Adrenal gland (tissue), 12 donors: ENCODE measurements around the gene MINDY2. TPM values are rescaled to one million over a fixed set of nuclear protein-coding genes. Genes with fewer than 3 reads are reported as not detected.

ENCODE experiments used
- DNase-seq, 7 donors: peaks; one replicate each; pipeline ENCODE4 v3.0.0-alpha.2; 2019 to 2020
- H3K27ac ChIP-seq, 5 donors: fragments of 200-600 bp; sonication (generic) in 4 of 5; 1 replicate in 3 of 5; 2 replicates in 2 of 5; pipeline versions ENCODE4 v1.5.1 to v1.8.0; 2016 to 2020; ENCODE audit warnings: mild to moderate bottlenecking in 1 of 5
- H3K27me3 ChIP-seq: fragments of 200-600 bp; 2 replicates; pipeline ENCODE4 v1.8.0; 2021
- H3K36me3 ChIP-seq, 2 donors: fragments of 200-600 bp; replicated peaks in 1 of 2; 1 replicate in 1 of 2; 2 replicates in 1 of 2; pipeline versions ENCODE4 v1.5.1 to v1.8.0; 2018 to 2022
- H3K4me1 ChIP-seq, 2 donors: fragments of 200-600 bp; replicated peaks in 1 of 2; 1 replicate in 1 of 2; 2 replicates in 1 of 2; pipeline versions ENCODE4 v1.5.1 to v1.8.0; 2018 to 2021
- H3K4me3 ChIP-seq, 4 donors: fragments of 200-600 bp; sonication (generic) in 3 of 4; one replicate each; pipeline ENCODE4 v1.5.1; 2016 to 2018
- H3K9me3 ChIP-seq, 3 donors: fragments of 200-600 bp; sonication (generic) in 1 of 3; replicated peaks in 1 of 3; 1 replicate in 2 of 3; 2 replicates in 1 of 3; pipeline versions ENCODE4 v1.5.1 to v1.8.0; 2016 to 2021
- POLR2A ChIP-seq, 2 donors: fragments of 450-650 bp; IDR thresholded peaks; one replicate each; pipeline ENCODE4 v1.6.1; 2017; ENCODE audit warnings: antibody characterized with exemption in 2 of 2, mild to moderate bottlenecking in 2 of 2, moderate library complexity in 1 of 2
- WGBS, 4 donors: extraction: QIAGEN DNeasy Blood & Tissue Kit in 2 of 4; methylation state at CpG; one replicate each; pipeline versions ENCODE4 v1.1.5 to v1.1.7; 2013 to 2017; 5-methylcytosine and 5-hydroxymethylcytosine counted together
- intact Hi-C, 2 donors: fragments of 100-400 bp; cut with DNase I; formaldehyde crosslinking; loops; one replicate each; pipeline versions ENCODE4 v1.14.1 to v1.15.0; 2022 to 2023
- polyA plus RNA-seq, 3 donors: library from polyadenylated mRNA; stranded (reverse); fragments of 200-250 nt in 2 of 3; fragments of 350-450 nt in 1 of 3; fragmentation: Illumina TruSeq in 1 of 3; extraction: RNeasy Lipid Tissue Mini Kit (QIAGEN cat#74804) in 1 of 3; gene quantifications; one replicate each; pipeline ENCODE4 v1.2.3, GENCODE V29; 2013 to 2014
- total RNA-seq, 9 donors: library from RNA; depleted of rRNA in 4 of 9; stranded (reverse); fragments of >200 nt in 4 of 9; fragments of 120-200 nt in 1 of 9; fragmentation: NEBNext Ultra II Directional in 1 of 9; extraction: Animal tissue kit (Norgen Biotek cat#: 25700) in 1 of 9; gene quantifications; one replicate each; pipeline versions ENCODE4 v1.1.0 to v1.2.4, GENCODE V29; 2013 to 2023
- TF ChIP-seq, protein P1 (sequence below), 6 experiments: fragments of 450-650 bp in 4 of 6; fragments of 200-600 bp in 2 of 6; sonication (generic) in 1 of 6; IDR thresholded peaks; 1 replicate in 5 of 6; 2 replicates in 1 of 6; pipeline versions ENCODE4 v1.5.1 to v1.8.0; 2016 to 2021; ENCODE audit warnings: antibody characterized with exemption in 6 of 6, mild to moderate bottlenecking in 2 of 6, moderate library complexity in 1 of 6
- donor health status: healthy with polysubstance abuse.
- donor health status: Bipolar disorder and iron deficiency.
- donor health status: DM: yes; HTN: yes; CAD: no.
- donor health status: DM: no; HTN: no; CAD: no.
- donor health status: DM: no; HTN: no; CAD: no.
- donor health status: DM: yes; HTN: yes; CAD: no.

Gene MINDY2
- total and polyA plus RNA-seq, 12 donors = 2.7 to 25.1 (median 12.2) TPM

DNA sequence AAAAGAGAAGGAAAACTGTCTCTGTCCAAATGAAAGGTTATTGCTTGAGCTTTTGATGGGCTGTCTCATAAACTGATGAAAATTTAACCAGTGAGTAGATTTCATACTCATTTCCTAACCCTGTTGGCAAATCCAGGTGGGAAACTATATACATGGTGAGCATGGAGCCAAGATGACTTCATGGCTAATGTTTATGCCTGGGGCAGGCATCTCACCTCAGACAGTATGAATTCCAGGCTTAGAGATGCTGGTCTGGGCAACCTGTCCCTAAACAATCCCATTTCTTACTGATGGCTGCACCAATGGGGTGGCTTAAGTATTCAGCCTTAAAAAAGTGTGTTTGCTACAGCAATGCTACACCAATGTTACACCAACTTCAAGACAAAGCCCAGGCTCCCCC is 104.2 kb downstream of the MINDY2 start:
- Histone ChIP-seq H3K4me3 (no peak overlapping the region), H3K36me3 (peaks cover 0 to 33% of the 10 kb centered on the region in 2 donors), H3K27ac (no peak overlapping the region), H3K27me3 (no peaks in the 10 kb centered on the region), H3K9me3 (no peaks in the 10 kb centered on the region), H3K4me1 (no peaks in the 10 kb centered on the region)
- intact Hi-C loops = no loop called here
- no peak for DNase-seq
- TF ChIP-seq, protein P1, sequence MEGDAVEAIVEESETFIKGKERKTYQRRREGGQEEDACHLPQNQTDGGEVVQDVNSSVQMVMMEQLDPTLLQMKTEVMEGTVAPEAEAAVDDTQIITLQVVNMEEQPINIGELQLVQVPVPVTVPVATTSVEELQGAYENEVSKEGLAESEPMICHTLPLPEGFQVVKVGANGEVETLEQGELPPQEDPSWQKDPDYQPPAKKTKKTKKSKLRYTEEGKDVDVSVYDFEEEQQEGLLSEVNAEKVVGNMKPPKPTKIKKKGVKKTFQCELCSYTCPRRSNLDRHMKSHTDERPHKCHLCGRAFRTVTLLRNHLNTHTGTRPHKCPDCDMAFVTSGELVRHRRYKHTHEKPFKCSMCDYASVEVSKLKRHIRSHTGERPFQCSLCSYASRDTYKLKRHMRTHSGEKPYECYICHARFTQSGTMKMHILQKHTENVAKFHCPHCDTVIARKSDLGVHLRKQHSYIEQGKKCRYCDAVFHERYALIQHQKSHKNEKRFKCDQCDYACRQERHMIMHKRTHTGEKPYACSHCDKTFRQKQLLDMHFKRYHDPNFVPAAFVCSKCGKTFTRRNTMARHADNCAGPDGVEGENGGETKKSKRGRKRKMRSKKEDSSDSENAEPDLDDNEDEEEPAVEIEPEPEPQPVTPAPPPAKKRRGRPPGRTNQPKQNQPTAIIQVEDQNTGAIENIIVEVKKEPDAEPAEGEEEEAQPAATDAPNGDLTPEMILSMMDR (IDR thresholded peaks at IDR 0.05) = no peak
- no peak for TF ChIP-seq POLR2A (IDR thresholded peaks at IDR 0.05)

DNA sequence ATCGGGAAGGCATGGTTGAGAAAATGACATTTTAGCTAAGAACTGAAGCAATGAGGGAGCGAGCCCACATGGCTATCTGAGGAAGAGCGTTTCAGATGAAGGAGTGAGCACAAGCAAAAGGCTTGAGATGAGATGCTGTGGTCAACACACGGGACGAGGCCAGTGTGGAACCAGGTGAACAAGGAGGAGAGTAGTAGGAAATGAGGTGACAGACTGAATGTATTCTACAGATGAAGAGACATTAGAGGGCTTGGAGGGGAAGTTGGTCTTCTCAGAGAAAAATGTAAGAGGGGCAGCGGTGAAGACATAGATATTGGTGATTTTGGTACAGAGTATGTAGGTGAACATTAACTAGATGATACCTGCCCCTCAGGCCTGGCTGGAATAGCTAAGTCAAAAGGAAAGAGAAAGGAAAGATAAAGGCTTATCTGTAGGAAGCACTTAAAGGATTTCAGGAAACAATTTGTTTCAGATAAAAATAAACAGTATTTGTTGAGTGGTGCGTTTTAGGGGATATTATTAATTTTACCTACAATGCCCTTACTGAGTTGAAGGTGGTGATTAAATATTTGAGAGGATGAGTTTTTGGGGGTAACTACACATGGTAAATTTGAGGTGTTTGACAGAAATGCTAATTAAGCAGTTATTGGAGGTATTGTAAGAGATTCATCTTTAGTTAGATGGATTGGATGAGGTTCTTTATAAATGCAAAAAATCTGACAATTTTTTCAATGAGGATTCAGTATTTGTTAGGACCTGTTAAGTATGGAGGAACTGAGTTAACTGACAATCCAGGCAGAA is 105.4 kb downstream of the MINDY2 start:
- no peak overlapping the region for H3K27ac ChIP-seq
- no peaks in the 10 kb centered on the region for H3K9me3 ChIP-seq
- no peak for TF ChIP-seq POLR2A (IDR thresholded peaks at IDR 0.05)
- TF ChIP-seq, protein P1 (IDR thresholded peaks at IDR 0.05) = no peak
- WGBS, 4 donors = 79 to 91% (median 85%) methylated on average over 7 of the region's 7 CpGs
- peaks cover 0 to 44% of the 10 kb centered on the region in 2 donors for H3K36me3 ChIP-seq
- intact Hi-C loops = no loop called here
- H3K4me3 ChIP-seq = no peak overlapping the region
- DNase-seq = no peak
- no peaks in the 10 kb centered on the region for H3K4me1 ChIP-seq
- no peaks in the 10 kb centered on the region for H3K27me3 ChIP-seq

DNA sequence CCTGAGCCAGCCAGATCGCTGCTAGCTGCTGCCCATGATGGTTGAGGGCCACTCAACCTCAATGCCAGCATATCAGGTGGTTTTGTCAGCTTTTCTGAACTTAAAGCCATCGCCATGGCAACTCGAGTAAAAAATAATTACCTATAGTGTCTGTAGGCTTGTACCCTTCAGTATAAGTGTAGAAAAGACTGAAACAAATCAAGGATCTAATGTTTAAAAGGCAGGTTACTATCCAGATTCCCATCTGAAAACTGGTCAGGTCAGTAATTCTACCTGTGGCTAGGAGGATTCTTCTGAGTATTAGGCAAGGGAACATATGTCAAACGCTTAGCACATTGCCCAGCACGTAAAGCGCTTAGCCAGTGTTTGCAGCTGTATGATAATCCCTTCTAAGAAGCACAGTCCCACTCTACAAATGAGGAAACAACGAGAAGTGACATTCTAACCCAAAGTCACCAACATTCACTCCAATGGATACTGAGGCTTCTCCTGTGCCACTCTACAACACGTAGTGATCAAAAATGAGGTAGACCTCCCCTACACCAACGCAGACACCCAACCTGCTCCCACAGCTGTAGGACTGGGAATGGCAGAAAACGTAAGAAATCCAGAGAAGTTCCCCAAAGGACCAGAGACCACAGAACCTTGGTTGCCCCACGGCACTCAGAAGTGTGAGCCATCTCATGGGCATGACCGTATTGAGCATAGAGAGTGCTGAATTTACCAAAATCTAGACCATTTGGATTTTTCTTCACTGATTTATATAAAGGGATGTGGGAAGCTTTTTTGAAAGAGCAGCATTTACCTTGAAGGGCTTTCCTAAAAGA is 107.1 kb downstream of the MINDY2 start:
- 94 to 96% (median 95%) methylated on average over 12 of the region's 12 CpGs for WGBS, 4 donors
- H3K9me3 ChIP-seq = no peaks in the 10 kb centered on the region
- no peaks in the 10 kb centered on the region for H3K27me3 ChIP-seq
- no peak overlapping the region for H3K27ac ChIP-seq
- H3K4me3 ChIP-seq = no peak overlapping the region
- H3K4me1 ChIP-seq = peaks cover 5 to 8% of the 10 kb centered on the region in 2 donors
- TF ChIP-seq, protein P1 (IDR thresholded peaks at IDR 0.05) = no peak
- H3K36me3 ChIP-seq = peaks cover 0 to 61% of the 10 kb centered on the region in 2 donors
- DNase-seq = no peak
- intact Hi-C loops = no loop called here

DNA sequence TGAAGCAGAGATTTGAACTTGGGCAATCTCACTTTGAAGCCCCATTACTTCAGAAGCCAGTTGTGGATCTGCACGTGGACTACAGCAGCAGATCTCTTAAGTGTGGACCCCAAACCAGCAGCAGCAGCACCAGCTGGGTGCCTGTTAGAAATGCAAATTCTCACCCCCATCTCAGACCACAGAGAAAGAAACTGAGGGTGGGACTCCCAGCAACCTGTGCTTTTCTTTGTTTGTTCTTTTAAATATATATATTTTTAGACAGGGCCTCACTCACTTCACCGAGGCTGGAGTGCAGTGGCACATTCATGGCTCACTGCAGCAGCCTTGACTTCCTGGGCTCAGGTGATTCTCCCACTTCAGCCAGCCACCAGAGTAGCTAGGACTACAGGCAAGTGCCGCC is 109.2 kb downstream of the MINDY2 start:
- H3K4me1 ChIP-seq = peaks cover 5 to 8% of the 10 kb centered on the region in 2 donors
- H3K27ac ChIP-seq = no peak overlapping the region
- H3K9me3 ChIP-seq = no peaks in the 10 kb centered on the region
- intact Hi-C loops = no loop called here
- 65 to 89% (median 86%) methylated on average over 3 of the region's 3 CpGs for WGBS, 4 donors
- no peak overlapping the region for H3K4me3 ChIP-seq
- H3K27me3 ChIP-seq = no peaks in the 10 kb centered on the region
- DNase-seq = no peak
- TF ChIP-seq, protein P1 (IDR thresholded peaks at IDR 0.05) = no peak
- no peak for TF ChIP-seq POLR2A (IDR thresholded peaks at IDR 0.05)
- H3K36me3 ChIP-seq = peaks cover 0 to 82% of the 10 kb centered on the region in 2 donors
